HG03095 (cell line): ENCODE results near the gene PLCB4.

Experiments
- ATAC-seq: cut with Tn5 transposase; IDR thresholded peaks from one replicate; pipeline ENCODE4 v1.9.1; 2021; ENCODE audit warnings: moderate library complexity; ENCODE audit not compliant: unreplicated experiment

PLCB4 gene

DNA sequence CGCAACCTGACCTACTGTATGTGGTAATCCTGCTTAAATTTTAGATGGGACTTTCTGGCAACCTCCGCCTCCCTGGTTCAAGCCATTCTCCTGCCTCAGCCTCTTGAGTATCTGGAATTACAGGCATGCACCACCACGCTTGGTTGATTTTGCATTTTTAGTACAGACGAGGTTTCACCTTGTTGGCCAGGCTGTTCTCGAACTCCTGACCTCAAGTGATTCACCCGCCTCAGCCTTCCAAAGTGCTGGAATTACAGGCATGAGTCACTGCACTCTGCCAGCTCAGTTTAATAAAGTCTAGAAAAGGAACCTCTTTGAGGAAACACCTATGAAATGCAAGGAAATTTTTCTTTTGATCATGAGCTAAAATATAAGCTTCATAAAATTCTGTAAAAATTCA, 9.0 kb upstream of the PLCB4 start:
- no peak for ATAC-seq

- ATAC-seq = no peak
Observed at GRCh38 chr20:9061434-9061833, 7.5 kb upstream of the PLCB4 start.

DNA sequence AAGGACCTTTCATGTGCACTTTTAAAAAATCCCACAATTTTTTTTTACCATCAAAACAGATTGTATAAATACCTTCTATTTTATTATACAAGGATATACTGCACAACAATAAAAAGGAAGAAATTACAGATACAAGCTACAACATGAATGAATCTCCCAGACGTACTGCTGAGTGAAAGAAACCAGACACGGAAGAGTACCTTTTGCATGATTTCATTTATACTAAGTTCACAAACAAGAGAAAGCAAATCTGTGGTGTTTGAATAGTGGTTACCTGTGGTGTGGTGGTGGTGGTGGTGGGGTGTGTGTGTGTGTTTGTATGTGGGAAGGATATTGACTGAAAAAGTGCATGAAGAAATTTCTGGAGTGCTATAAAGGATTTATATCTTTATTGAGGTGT, 6.8 kb upstream of the PLCB4 start:
- ATAC-seq = no peak

DNA sequence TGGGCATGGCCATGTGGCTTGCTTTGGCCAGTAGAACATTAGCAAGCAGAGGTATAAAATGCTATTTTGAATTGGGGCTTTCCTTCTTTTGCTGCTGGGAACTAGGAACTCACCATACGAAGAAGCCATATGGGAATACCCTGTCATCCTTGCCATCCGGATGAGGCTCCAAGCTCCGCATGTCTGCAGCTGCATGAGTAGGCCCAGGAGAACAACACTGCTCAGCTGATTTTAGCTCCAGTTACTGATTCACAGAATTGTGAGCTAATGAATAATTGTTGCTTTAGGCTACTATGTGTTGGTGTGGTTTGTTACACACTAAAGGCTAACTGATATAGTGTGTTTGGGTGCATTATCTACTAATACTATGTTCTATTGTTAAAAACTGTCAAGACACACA, 2.7 kb upstream of the PLCB4 start:
- ATAC-seq = no peak

GRCh38 chr20:9068233-9068801, 570 bp upstream of the PLCB4 start:
- no peak for ATAC-seq

DNA sequence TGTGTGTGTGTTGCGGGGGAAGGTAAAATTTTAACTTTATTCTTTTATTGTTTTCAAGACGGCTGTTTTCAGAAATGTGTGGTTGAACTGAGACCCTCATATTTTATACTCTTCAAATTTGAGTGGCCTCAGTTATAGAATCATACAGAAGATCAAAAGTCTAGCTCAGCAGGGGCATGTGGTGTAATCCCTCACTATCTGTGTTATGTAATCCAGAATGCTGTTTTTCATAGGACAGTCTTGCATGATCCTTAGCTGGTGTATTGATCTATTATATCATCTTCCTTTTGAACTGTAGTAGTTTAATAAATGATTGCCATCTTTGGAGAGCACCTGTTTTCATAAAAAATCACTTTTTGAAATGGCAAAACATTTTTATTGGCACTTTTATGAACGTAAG, 1.4 kb downstream of the PLCB4 start:
- no peak for ATAC-seq

- no peak for ATAC-seq
Observed at GRCh38 chr20:9071976-9072726, 3.3 kb downstream of the PLCB4 start.

GRCh38 chr20:9072861-9073500, 4.1 kb downstream of the PLCB4 start:
- ATAC-seq = no peak

GRCh38 chr20:9075264-9076095, 6.6 kb downstream of the PLCB4 start:
- ATAC-seq = no peak

- ATAC-seq = no peak
Observed at GRCh38 chr20:9076440-9076839, 7.6 kb downstream of the PLCB4 start.

DNA sequence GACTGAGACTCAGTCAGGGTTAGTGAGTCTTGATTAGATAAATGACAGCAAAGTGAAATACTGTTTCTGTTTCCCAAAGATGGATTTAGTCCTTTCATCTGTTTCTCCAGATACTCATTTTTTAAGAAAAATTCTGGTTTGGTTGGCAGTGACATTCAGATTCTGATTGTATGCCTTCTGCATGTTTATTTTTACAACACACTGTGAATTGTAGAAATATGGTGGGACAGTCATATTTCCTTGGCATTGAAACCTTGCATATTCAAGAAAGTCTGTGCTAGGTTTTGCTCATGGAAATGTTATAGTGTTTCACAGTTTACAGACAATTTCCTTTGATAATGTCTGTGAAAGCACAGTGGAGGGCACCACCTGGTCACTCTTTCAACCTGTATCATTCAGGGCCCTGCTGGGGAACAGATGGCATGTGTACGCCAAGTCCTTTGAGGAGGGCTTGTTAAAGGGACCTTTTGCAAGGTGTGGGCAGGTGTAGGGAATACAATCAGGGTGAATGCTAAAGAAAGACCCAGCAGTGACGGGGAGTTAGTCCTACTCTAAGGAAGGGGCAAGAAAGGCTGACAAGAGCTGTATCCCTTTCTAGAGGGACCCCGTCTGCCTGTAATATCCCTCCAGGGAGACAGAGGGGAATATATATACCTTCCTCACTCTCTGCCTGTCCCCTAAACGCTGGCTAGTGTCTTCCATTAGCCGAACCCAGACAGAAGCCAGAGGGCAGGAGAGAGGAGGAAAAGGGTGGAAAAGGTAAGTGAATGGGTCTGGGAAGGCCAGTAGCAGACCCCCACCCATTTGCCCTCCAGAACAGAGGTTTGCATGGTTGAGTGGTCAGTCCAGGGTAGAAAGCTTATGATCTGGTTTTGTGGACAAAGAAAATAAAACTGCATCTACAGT, 10.2 kb downstream of the PLCB4 start:
- ATAC-seq = no peak

DNA sequence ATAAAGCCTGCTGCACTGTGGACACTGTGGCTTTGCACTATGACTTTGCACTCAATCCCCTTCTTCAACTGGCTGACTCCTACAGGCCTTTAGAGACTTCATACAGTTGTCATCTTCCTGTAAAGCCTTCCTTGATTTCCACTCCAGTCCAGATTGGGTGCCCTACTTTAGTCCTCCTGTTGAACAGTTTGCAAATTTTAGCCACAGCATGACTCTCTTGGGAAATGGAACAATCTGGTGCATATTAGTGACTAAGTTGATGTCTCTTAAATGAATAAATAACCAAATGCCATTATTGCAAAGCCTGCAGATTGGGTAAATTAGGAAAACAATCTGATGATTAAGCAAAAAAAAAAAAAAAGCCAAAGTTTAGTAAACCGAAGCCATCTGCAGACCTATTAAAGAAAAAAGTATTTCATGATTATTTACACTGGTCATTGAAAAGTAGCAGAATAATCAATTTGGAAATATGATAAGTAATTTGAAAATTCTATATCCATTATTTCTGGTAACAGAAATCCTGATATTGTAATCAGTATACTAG, 12.6 kb downstream of the PLCB4 start:
- ATAC-seq = no peak

GRCh38 chr20:9082741-9083140, 13.9 kb downstream of the PLCB4 start:
- no peak for ATAC-seq

DNA sequence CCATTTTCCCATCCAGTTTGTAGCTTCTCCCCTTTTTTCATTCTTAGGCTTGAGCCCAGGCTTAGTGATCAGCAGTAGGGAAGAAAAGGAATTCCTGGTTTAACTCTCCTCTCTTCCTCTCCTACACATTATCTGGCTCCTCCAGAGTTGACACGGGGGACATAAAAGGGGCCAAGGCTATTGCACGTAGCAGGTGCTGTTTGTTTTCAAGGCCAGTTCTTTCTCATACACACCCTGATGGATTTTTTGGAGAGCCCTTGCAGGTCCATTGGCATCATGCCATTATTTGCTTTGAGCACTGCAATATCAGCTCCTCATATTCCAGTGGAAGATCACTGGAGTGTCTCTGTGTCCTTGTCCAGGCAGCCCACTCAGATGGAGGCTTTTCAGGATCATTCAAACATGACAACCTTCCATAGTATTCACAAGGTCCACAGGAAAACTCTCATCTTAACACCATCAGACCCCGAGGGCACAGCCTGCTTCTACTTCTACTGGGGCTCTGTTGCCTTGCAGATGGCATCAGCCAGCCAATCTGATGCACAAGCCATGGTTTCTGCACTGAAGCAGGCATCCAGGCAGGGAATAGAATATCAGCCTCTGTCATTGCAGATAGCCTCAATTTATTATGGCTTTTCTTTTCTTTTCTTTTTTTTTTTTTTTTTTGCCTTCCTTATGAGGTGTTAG, 18.8 kb downstream of the PLCB4 start:
- no peak for ATAC-seq

- ATAC-seq = no peak
Observed at GRCh38 chr20:9088556-9088955, 19.7 kb downstream of the PLCB4 start.

GRCh38 chr20:9092113-9092512, 23.2 kb downstream of the PLCB4 start:
- ATAC-seq = no peak

DNA sequence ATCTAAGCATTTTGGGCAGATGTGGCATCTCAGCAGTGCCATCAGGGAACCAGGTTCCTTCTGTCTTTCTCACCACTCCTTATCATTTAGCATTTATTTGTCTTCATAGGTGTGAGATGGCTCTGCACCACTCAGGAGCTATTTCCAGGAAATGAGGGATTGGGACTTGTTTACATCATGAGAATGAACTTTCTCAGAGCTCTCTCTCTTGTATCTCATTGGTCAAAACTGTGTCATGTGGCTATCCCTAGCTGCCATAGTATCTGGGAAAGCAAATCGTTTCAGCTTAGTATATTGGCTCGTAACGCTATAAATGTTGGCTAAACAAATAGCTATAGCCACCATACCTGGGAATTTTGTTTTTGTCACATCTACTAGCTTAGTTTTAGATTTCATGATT, 23.8 kb downstream of the PLCB4 start:
- ATAC-seq = no peak

- no peak for ATAC-seq
Observed at GRCh38 chr20:9093218-9093957, 24.5 kb downstream of the PLCB4 start.

GRCh38 chr20:9099372-9099771, 30.5 kb downstream of the PLCB4 start:
- ATAC-seq = no peak
